ENCODE data around the gene IKZF1. TPM values are rescaled to one million over a fixed set of nuclear protein-coding genes. Genes with fewer than 3 reads are reported as not detected.

Gene IKZF1
- total RNA-seq, 6 experiments from 2014 or later, result not detected

DNA sequence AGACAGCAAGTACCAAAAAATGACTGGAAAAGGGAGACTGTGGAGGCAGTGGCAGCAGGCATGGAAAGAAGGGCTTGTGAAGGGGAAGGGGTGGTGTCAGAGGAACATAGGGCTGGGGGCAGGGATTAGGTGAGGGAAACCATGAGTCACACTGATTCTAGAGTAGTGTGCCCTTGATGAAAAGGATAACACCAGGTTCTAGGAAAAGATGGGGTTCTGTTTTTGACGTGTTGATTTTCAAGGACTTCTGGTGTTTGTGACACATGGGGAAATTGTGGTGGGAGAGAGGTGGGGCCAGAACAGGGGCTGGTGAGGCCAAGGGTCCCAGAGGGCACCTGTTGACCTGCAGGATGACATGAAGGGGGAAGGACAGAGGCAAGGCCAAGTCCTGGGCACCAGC is 88.6 kb downstream of the IKZF1 start:
- peaks cover 9% of the 10 kb centered on the region for H3K27me3 Mint-ChIP-seq (ENCODE audit: insufficient read depth)
- H3K9me3 Mint-ChIP-seq, result no peaks in the 10 kb centered on the region
- no peak for DNase-seq
- H3K4me1 Mint-ChIP-seq (ENCODE audit: low read depth), result no peaks in the 10 kb centered on the region
- TF ChIP-seq, protein P1, sequence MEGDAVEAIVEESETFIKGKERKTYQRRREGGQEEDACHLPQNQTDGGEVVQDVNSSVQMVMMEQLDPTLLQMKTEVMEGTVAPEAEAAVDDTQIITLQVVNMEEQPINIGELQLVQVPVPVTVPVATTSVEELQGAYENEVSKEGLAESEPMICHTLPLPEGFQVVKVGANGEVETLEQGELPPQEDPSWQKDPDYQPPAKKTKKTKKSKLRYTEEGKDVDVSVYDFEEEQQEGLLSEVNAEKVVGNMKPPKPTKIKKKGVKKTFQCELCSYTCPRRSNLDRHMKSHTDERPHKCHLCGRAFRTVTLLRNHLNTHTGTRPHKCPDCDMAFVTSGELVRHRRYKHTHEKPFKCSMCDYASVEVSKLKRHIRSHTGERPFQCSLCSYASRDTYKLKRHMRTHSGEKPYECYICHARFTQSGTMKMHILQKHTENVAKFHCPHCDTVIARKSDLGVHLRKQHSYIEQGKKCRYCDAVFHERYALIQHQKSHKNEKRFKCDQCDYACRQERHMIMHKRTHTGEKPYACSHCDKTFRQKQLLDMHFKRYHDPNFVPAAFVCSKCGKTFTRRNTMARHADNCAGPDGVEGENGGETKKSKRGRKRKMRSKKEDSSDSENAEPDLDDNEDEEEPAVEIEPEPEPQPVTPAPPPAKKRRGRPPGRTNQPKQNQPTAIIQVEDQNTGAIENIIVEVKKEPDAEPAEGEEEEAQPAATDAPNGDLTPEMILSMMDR (IDR thresholded peaks at IDR 0.05), result no peak
- H3K36me3 Mint-ChIP-seq (ENCODE audit: low read depth), result no peaks in the 10 kb centered on the region
- no peak overlapping the region for H3K27ac Mint-ChIP-seq
- H3K4me3 Mint-ChIP-seq, result no peak overlapping the region

DNA sequence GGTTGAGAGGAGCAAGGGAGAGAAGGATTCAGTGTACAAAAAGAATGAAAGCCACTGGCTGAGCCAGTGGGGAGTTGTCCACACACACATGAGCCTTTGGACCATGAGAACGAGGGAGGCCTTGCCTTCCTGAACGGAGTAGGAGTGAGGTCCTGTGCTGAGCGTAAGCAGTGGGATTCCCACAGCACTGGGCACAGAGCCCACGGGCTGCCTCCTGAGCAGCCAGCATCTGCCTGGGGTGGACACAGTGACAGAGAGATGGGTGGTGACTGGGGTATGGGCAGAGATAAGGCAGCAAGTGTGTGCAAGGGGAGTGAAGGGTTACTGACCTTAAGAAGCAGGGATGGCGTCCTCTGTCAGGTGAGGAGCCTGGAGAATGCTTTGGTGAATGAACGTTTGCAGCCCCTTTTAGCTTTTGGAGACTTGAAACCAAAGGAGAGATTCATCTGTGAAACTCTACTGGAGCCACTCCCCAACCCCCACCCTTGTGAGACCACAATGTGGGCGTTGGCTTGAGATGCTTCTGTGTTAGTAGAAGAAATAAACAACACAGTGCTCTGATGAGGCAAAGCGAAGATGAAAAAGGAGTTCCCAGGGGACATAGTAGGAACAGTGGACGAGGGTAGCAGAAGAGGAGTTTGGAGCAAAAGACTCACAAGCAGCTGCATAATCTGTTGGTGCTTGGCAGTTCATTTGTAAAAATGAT is 89.2 kb downstream of the IKZF1 start:
- peaks cover 11% of the 10 kb centered on the region for H3K27me3 Mint-ChIP-seq (ENCODE audit: insufficient read depth)

DNA sequence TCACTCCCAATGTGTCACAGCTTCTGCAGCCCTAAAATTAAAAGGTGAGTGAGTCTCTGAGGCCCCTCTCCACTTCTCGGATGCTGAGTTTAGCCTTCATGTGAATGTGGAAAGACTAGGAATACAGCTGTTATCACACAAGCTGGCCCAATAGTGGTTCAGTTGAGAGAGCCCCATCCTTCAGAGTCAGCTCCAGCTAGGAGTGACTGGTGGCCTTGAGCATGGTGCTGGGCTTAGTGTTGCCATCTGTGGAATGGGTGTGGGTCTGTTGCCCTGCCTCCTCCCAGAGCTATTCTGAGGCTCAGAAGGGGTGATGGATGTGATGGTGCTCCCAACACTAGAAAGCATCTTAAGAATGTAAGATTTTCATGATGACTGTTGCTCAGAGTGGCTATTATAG is 89.8 kb downstream of the IKZF1 start:
- H3K36me3 Mint-ChIP-seq (ENCODE audit: low read depth), result no peaks in the 10 kb centered on the region
- H3K4me1 Mint-ChIP-seq (ENCODE audit: low read depth), result no peaks in the 10 kb centered on the region
- H3K27me3 Mint-ChIP-seq (ENCODE audit: insufficient read depth), result peaks cover 11% of the 10 kb centered on the region
- no peak overlapping the region for H3K27ac Mint-ChIP-seq
- H3K4me3 Mint-ChIP-seq, result no peak overlapping the region
- H3K9me3 Mint-ChIP-seq, result no peaks in the 10 kb centered on the region
- TF ChIP-seq, protein P1 (IDR thresholded peaks at IDR 0.05), result no peak
- DNase-seq, result no peak

More for the DNA sequence above, 89.2 kb downstream of the IKZF1 start:
- Mint-ChIP-seq H3K36me3 (ENCODE audit: low read depth) (no peaks in the 10 kb centered on the region), H3K4me3 (no peak overlapping the region), H3K9me3 (no peaks in the 10 kb centered on the region), H3K4me1 (ENCODE audit: low read depth) (no peaks in the 10 kb centered on the region), H3K27ac (no peak overlapping the region)
- no peak for DNase-seq
- TF ChIP-seq, protein P1 (IDR thresholded peaks at IDR 0.05), result no peak

- Mint-ChIP-seq H3K4me1 (ENCODE audit: low read depth) (no peaks in the 10 kb centered on the region), H3K36me3 (ENCODE audit: low read depth) (no peaks in the 10 kb centered on the region), H3K4me3 (no peak overlapping the region), H3K9me3 (no peaks in the 10 kb centered on the region), H3K27me3 (ENCODE audit: insufficient read depth) (peaks cover 17% of the 10 kb centered on the region), H3K27ac (no peak overlapping the region)
- TF ChIP-seq, protein P1 (IDR thresholded peaks at IDR 0.05), result no peak
- DNase-seq, result no peak
These were observed 92.3 kb downstream of the IKZF1 start for GRCh38 chr7:50396856-50397255.

- H3K27ac Mint-ChIP-seq, result no peak overlapping the region
- no peaks in the 10 kb centered on the region for H3K9me3 Mint-ChIP-seq
- no peak for DNase-seq
- no peaks in the 10 kb centered on the region for H3K36me3 Mint-ChIP-seq (ENCODE audit: low read depth)
- TF ChIP-seq, protein P1 (IDR thresholded peaks at IDR 0.05), result no peak
- H3K27me3 Mint-ChIP-seq (ENCODE audit: insufficient read depth), result peaks cover 20% of the 10 kb centered on the region
- H3K4me3 Mint-ChIP-seq, result no peak overlapping the region
- no peaks in the 10 kb centered on the region for H3K4me1 Mint-ChIP-seq (ENCODE audit: low read depth)
These were observed 92.9 kb downstream of the IKZF1 start for GRCh38 chr7:50397320-50397970.

Measured in HFFc6 (cell line).